K562 (cell line): ENCODE measurements around the gene ATXN7L1.

Source experiments
- CEBPG ChIP-seq, 3 experiments: fragments of 200-800 bp in 1 of 3; sonication (Bioruptor generic) in 1 of 3; sonication (generic) in 1 of 3; formaldehyde crosslinking in 1 of 3; IDR thresholded peaks in 2 of 3; conservative IDR thresholded peaks in 1 of 3; 2 replicates each; pipeline versions ENCODE4 v1.6.1 to v1.8.0; 2016 to 2022; ENCODE audit warnings: missing compliant biosample characterization in 2 of 3, missing genetic modification characterization in 2 of 3, mild to moderate bottlenecking in 1 of 3, missing genetic modification reagents in 1 of 3
- CHCHD3 ChIP-seq: fragments of 250-450 bp; sonication (Bioruptor Pico); IDR thresholded peaks from 2 replicates; pipeline ENCODE4 v2.1.2; 2022; ENCODE audit warnings: mild to moderate bottlenecking
- MYNN ChIP-seq, 2 experiments: sonication (generic); formaldehyde crosslinking in 1 of 2; IDR thresholded peaks; 2 replicates each; pipeline versions ENCODE4 v1.5.0 to v1.6.1; 2016 to 2020; ENCODE audit warnings: antibody characterized with exemption in 1 of 2, missing genetic modification reagents in 1 of 2
- POLR2A ChIP-seq: fragments of 450-650 bp; conservative IDR thresholded peaks from 2 replicates; pipeline ENCODE4 v1.6.1; 2016
- REST ChIP-seq, 2 experiments: fragments of 450-650 bp; formaldehyde crosslinking in 1 of 2; IDR thresholded peaks; 2 replicates each; pipeline versions ENCODE4 v1.4.0 to v1.6.1; 2014 to 2020; ENCODE audit warnings: mild to moderate bottlenecking in 2 of 2, borderline replicate concordance in 1 of 2, low read depth in 1 of 2
- SIN3B ChIP-seq: fragments of 450-650 bp; IDR thresholded peaks from 2 replicates; pipeline ENCODE4 v1.6.1; 2017; ENCODE audit warnings: low read depth, mild to moderate bottlenecking, moderate library complexity
- TEAD2 ChIP-seq: fragments of 450-650 bp; IDR thresholded peaks from 2 replicates; pipeline ENCODE4 v1.6.1; 2016; ENCODE audit warnings: missing genetic modification characterization, control low read depth, missing compliant biosample characterization
- ZBTB33 ChIP-seq: sonication (generic); formaldehyde crosslinking; IDR thresholded peaks from 2 replicates; pipeline ENCODE4 v1.8.1; 2023; ENCODE audit warnings: mild to moderate bottlenecking, missing genetic modification reagents
- ZNF707 ChIP-seq: fragments of 250-450 bp; sonication (Bioruptor Pico); conservative IDR thresholded peaks from 2 replicates; pipeline ENCODE4 v1.8.0; 2022; ENCODE audit warnings: inconsistent platforms, mild to moderate bottlenecking, moderate library complexity
- ZNF717 ChIP-seq: fragments of 250-450 bp; sonication (Bioruptor Pico); IDR thresholded peaks from 2 replicates; pipeline ENCODE4 v1.5.0; 2021
- TF ChIP-seq, protein P1 (sequence below): sonication (generic); formaldehyde crosslinking; IDR thresholded peaks from 2 replicates; pipeline ENCODE4 v1.9.0; 2022; ENCODE audit warnings: mild to moderate bottlenecking, missing genetic modification reagents

DNA sequence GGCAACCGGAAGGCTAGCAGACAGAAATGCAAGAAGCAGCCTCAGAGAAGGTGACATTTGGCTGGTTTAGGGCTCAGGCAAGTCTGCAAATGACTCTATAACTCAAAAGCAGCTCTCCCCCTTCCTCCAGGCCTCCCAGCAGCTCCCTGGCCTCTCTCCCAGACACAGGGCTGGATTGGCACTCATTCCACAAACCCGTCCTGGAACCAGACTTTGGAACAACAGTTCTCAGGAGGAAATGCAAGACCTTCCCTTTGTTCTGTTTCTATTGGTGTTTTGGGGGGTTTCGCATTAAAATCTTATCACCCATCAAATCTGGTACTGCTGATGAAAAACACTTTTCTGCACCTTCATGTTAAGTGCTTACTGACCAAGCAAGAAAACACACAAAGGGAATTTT lies 254.8 kb downstream of the ATXN7L1 start:
- TF ChIP-seq ZNF717 (CRISPR knock-in tag): no peak
- no peak for TF ChIP-seq ZBTB33 (CRISPR knock-in tag)
- no peak for TF ChIP-seq TEAD2
- TF ChIP-seq MYNN (IDR thresholded peaks at IDR 0.05): no peak
- no peak for TF ChIP-seq MYNN (CRISPR knock-in tag; IDR thresholded peaks at IDR 0.05)
- TF ChIP-seq SIN3B: no peak
- TF ChIP-seq POLR2A: no peak
- TF ChIP-seq, protein P1, sequence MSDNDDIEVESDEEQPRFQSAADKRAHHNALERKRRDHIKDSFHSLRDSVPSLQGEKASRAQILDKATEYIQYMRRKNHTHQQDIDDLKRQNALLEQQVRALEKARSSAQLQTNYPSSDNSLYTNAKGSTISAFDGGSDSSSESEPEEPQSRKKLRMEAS (CRISPR knock-in tag): no peak
- TF ChIP-seq CEBPG (CRISPR knock-in tag; IDR thresholded peaks at IDR 0.05): no peak
- TF ChIP-seq CEBPG (tag; conservative IDR thresholded peaks at IDR 0.05 in 1 of 2, IDR thresholded peaks at IDR 0.05 in 1 of 2): no peak
- TF ChIP-seq CHCHD3 (CRISPR knock-in tag): no peak
- TF ChIP-seq ZNF707: no peak
- TF ChIP-seq REST (IDR thresholded peaks at IDR 0.05; ENCODE audit: borderline replicate concordance): no peak
- TF ChIP-seq REST (CRISPR knock-in tag; IDR thresholded peaks at IDR 0.05; ENCODE audit: low read depth): no peak
